HFFc6 (cell line): Measurements from ENCODE around the gene LIPA. TPM values are rescaled to one million over a fixed set of nuclear protein-coding genes. Genes with fewer than 3 reads are reported as not detected.

Source experiments
- DNase-seq: peaks from one replicate; pipeline ENCODE4 v3.0.0-alpha.2; 2018
- H3K27ac Mint-ChIP-seq: 2 replicates; pipeline ENCODE4 v1.8.0; 2020; ENCODE audit warnings: mild to moderate bottlenecking, mixed read lengths
- H3K27me3 Mint-ChIP-seq: 2 replicates; pipeline ENCODE4 v1.8.0; 2021; ENCODE audit warnings: mild to moderate bottlenecking, moderate library complexity, mixed read lengths; ENCODE audit not compliant: insufficient read depth
- H3K36me3 Mint-ChIP-seq: 2 replicates; pipeline ENCODE4 v1.8.0; 2021; ENCODE audit warnings: low read depth, mixed read lengths
- H3K4me1 Mint-ChIP-seq: 2 replicates; pipeline ENCODE4 v1.8.0; 2020; ENCODE audit warnings: low read depth, mixed read lengths
- H3K4me3 Mint-ChIP-seq: 2 replicates; pipeline ENCODE4 v1.8.0; 2020; ENCODE audit warnings: mild to moderate bottlenecking, moderate library complexity, mixed read lengths
- H3K9me3 Mint-ChIP-seq: 2 replicates; pipeline ENCODE4 v1.8.0; 2020; ENCODE audit warnings: mild to moderate bottlenecking, mixed read lengths
- total RNA-seq, 6 experiments: library from RNA; stranded (reverse); fragmentation: NEBNext Ultra II Directional; extraction: Animal tissue kit (Norgen Biotek cat#: 25700); gene quantifications; 2 replicates in 1 of 6; 3 replicates in 5 of 6; pipeline ENCODE4 v1.2.3, GENCODE V29; 2021
- TF ChIP-seq, protein P1 (sequence below): fragments of 200-600 bp; sonication (generic); IDR thresholded peaks from 2 replicates; pipeline ENCODE4 v1.5.0; 2021; ENCODE audit warnings: antibody characterized with exemption, mild to moderate bottlenecking

LIPA gene
- total RNA-seq, 6 experiments from 2014 or later = 108 to 212 (median 122) TPM

DNA sequence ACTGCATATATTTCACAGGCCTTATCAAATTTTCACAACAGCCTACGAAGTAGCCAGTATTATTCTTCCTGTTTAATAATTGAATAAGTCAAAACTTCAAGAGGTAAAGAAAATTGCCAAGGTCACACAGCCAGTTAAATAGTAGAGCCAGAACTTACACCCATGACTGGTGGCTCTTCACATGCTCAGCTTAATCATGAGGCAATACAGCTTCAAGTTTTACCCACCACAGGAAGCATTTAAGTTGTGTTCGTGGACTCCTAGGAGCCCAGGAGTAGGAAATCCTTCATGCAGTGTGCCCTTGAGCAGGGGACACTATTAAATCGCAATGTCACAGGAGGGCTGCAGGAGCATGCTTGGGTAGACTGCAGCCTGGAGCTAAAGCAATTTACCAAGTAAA lies 11.1 kb downstream of the LIPA start:
- TF ChIP-seq, protein P1, sequence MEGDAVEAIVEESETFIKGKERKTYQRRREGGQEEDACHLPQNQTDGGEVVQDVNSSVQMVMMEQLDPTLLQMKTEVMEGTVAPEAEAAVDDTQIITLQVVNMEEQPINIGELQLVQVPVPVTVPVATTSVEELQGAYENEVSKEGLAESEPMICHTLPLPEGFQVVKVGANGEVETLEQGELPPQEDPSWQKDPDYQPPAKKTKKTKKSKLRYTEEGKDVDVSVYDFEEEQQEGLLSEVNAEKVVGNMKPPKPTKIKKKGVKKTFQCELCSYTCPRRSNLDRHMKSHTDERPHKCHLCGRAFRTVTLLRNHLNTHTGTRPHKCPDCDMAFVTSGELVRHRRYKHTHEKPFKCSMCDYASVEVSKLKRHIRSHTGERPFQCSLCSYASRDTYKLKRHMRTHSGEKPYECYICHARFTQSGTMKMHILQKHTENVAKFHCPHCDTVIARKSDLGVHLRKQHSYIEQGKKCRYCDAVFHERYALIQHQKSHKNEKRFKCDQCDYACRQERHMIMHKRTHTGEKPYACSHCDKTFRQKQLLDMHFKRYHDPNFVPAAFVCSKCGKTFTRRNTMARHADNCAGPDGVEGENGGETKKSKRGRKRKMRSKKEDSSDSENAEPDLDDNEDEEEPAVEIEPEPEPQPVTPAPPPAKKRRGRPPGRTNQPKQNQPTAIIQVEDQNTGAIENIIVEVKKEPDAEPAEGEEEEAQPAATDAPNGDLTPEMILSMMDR = no peak
- H3K36me3 Mint-ChIP-seq = peaks cover 30% of the 10 kb centered on the region
- H3K27me3 Mint-ChIP-seq = no peaks in the 10 kb centered on the region; the same call in 1 of the 2 replicates
- H3K9me3 Mint-ChIP-seq = no peaks in the 10 kb centered on the region
- no peak overlapping the region for H3K4me3 Mint-ChIP-seq
- no peak for DNase-seq
- H3K27ac Mint-ChIP-seq = no peak overlapping the region
- H3K4me1 Mint-ChIP-seq = peaks cover 13% of the 10 kb centered on the region

DNA sequence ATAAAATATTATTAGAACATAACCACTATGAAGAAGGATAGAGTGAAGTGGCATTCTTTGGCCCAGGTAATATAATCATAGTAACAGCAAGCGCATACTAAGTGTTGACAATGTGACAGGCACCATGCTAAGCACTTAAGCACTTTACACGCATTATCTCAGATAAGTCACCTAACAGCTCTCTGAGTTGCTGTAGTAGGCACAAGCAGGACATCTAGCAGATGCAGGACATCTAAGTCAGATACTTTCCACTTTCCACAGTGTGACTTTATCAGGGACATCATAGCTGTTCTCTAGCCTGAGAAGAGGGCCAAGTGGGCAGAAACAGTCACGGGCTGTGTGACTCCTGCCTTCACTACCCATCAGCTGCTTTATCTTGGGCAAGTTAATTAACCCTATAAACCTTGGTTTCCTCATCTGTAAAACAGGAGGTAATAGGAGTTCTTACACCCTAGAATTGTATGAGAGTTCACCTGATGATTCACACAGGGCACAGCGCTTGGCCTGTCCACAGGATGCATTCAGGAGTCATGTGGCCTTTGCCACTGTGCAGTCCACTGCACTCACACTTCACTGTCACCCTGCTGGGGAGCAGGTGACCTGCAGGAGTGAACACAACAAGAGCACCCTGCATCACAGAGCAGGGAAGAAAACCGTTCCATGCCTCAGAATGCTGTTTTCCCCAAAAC lies 12.5 kb downstream of the LIPA start:
- H3K27ac Mint-ChIP-seq = no peak overlapping the region; the same call in 1 of the 2 replicates
- H3K36me3 Mint-ChIP-seq = peaks cover 30% of the 10 kb centered on the region
- peaks cover 17% of the 10 kb centered on the region for H3K4me1 Mint-ChIP-seq
- TF ChIP-seq, protein P1 = peak; percentile 13; the same call in 1 of the 2 replicates
- no peaks in the 10 kb centered on the region for H3K9me3 Mint-ChIP-seq
- H3K4me3 Mint-ChIP-seq = no peak overlapping the region
- DNase-seq = no peak
- H3K27me3 Mint-ChIP-seq = no peaks in the 10 kb centered on the region; the same call in 1 of the 2 replicates

DNA sequence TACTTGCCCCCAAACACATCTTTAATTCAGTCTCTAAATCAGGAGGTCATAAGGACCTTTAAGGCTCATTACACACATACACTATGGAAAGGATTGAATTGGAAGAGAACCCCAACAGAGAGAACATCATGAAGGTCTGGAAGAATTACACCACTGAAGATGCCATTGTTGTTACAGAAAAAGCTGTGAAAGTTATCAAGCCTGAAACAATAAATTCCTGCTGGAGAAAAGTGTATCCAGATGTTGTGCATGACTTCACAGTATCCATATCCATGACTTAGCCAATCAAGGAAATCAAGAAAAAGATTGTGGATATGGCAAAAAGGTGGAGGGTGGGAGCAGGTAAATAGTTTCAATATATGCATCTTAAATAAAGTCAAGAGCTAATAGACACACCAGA lies 13.7 kb downstream of the LIPA start:
- Mint-ChIP-seq H3K4me3 (no peak overlapping the region), H3K36me3 (peaks cover 26% of the 10 kb centered on the region), H3K4me1 (peaks cover 17% of the 10 kb centered on the region), H3K27ac (no peak overlapping the region), H3K27me3 (no peaks in the 10 kb centered on the region; the same call in 1 of the 2 replicates), H3K9me3 (no peaks in the 10 kb centered on the region)
- DNase-seq = no peak
- TF ChIP-seq, protein P1 = no peak

DNA sequence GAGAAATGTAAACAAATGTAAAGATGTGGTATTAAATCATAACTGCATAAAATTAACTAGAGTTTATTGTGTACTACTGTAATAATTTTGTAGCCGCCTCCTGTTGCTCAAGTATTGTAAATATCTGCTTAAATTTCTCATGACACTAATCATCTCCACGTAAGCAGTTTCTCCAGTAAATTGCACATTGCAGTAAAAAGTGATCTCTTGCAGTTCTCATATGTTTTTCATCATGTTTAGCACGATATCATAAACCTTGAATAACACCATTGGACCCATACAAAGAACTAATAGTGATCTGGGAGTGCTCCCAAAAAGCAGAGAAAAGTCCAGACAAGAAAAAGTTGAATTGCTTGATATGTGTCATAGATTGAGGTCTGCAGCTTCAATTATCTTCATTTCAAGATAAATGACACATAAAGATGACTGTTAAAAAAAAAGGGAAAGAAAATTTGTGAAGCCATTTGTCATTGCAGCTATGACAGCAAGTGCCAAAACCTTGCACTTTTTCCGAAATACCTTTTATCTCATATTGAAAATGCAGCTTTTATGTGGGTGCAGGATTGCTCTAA lies 15.3 kb downstream of the LIPA start:
- Mint-ChIP-seq H3K4me3 (no peak overlapping the region), H3K9me3 (no peaks in the 10 kb centered on the region), H3K36me3 (peaks cover 24% of the 10 kb centered on the region), H3K4me1 (peaks cover 17% of the 10 kb centered on the region), H3K27me3 (no peaks in the 10 kb centered on the region; the same call in none of the 2 replicates), H3K27ac (peak overlapping the region; percentile 20)
- DNase-seq = peak; percentile 28
- TF ChIP-seq, protein P1 = no peak

DNA sequence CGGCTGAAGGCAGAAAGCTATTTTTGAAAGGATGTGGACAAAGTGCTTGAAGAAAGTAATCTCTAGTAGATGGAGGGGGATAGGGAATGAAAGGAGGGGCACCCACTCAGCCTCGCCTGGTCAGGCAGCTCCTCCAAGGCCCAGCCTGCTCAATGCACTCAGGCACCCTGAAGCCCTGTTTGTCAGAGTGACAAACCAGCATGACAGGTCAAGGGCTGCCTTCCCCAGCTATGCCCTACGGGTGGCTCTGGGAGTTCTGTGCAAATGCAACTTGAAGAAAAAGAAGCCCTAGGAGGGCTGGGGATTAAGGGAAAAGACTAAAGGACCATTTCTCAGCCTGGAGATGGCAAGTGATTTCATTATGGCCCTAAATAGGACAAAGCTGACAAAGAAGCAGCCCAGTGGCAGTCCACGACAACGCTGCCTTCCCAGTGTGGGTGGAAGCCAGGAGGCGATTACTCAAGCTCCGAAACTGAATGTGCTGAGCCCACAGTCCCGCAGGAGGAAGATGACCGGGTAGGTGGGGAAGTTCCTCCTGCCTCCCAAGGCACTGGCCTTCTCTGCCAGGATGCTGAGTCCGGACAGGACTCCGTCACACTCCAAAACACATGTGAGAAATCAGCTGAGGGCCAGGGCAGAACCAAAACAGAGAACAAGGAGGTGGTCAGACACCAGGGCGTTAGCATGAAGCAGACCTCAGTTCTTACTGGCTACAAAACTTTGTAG lies 16.3 kb downstream of the LIPA start:
- no peaks in the 10 kb centered on the region for H3K9me3 Mint-ChIP-seq
- H3K36me3 Mint-ChIP-seq = peaks cover 18% of the 10 kb centered on the region
- TF ChIP-seq, protein P1 = no peak
- H3K27me3 Mint-ChIP-seq = no peaks in the 10 kb centered on the region; the same call in none of the 2 replicates
- peaks cover 17% of the 10 kb centered on the region for H3K4me1 Mint-ChIP-seq
- no peak for DNase-seq
- peak overlapping the region; percentile 4; the same call in 1 of the 2 replicates for H3K4me3 Mint-ChIP-seq
- peak overlapping the region; percentile 56; the same call in 1 of the 2 replicates for H3K27ac Mint-ChIP-seq
